Endothelial cell of umbilical vein (primary cell): Measurements from ENCODE around the gene AAMDC. TPM values are rescaled to one million over a fixed set of nuclear protein-coding genes. Genes with fewer than 3 reads are reported as not detected.

ENCODE experiments used
- BruUV-seq: library from RNA; stranded (reverse); fragments of 400-500 nt; replicated peaks from 2 replicates; lab custom pipeline; 2021; lab: Mats Ljungman, UMichigan
- CTCF ChIA-PET: fragments of 300-600, 350-600 bp; sonication (Branson Sonifier 250); formaldehyde crosslinking; loops from one replicate; lab custom pipeline; 2021; ENCODE audit warnings: antibody characterized with exemption, inconsistent platforms; lab: Charles Lee
- POLR2A ChIA-PET: fragments of 300-600, 350-600 bp; sonication (Branson Sonifier 250); formaldehyde crosslinking; loops from one replicate; lab custom pipeline; 2021; ENCODE audit warnings: antibody characterized with exemption, inconsistent platforms; lab: Charles Lee
- DNase-seq: peaks from one replicate; pipeline ENCODE4 v3.0.0-alpha.2; 2011; ENCODE audit warnings: low read depth, low spot score
- FAIRE-seq: peaks from 2 replicates; lab custom pipeline; 2011; peaks lifted over from hg19 to GRCh38; lab: Jason Lieb, UNC
- H2AFZ ChIP-seq: 2 replicates; pipeline ENCODE4 v1.6.0; 2012; ENCODE audit warnings: low read depth, low read length, control low read depth, inconsistent platforms
- H3K27ac ChIP-seq: 2 replicates; pipeline ENCODE4 v1.5.1; 2011; ENCODE audit warnings: low read depth, mild to moderate bottlenecking, control low read depth, low read length, moderate library complexity; ENCODE audit not compliant: insufficient read depth
- H3K27me3 ChIP-seq, 2 experiments: 2 replicates each; pipeline versions ENCODE4 v1.6.0 to v1.6.1; 2011; ENCODE audit warnings: low read length in 2 of 2, mixed read lengths in 1 of 2; ENCODE audit not compliant: control insufficient read depth in 2 of 2, insufficient read depth in 2 of 2
- H3K36me3 ChIP-seq, 2 experiments: 2 replicates in 1 of 2; 3 replicates in 1 of 2; pipeline ENCODE4 v1.5.1; 2011; ENCODE audit warnings: low read length in 2 of 2, mild to moderate bottlenecking in 1 of 2, moderate library complexity in 1 of 2; ENCODE audit not compliant: control insufficient read depth in 2 of 2, insufficient read depth in 2 of 2; ENCODE audit errors: extremely low read depth in 1 of 2
- H3K4me1 ChIP-seq: 3 replicates; pipeline ENCODE4 v1.5.1; 2011; ENCODE audit warnings: mild to moderate bottlenecking, low read length; ENCODE audit not compliant: control insufficient read depth, insufficient read depth; ENCODE audit errors: extremely low read depth
- H3K4me2 ChIP-seq: 2 replicates; pipeline ENCODE4 v1.6.1; 2011; ENCODE audit warnings: low read length, control low read depth, mixed read lengths; ENCODE audit not compliant: insufficient read depth
- H3K4me3 ChIP-seq, 3 experiments: fragments of 200-600 bp in 1 of 3; sonication (generic), shearing (Covaris generic) in 1 of 3; replicated peaks in 1 of 3; 2 replicates each; pipeline ENCODE4 v1.5.1; 2011 to 2016; ENCODE audit warnings: control low read depth in 3 of 3, low read length in 3 of 3, mild to moderate bottlenecking in 2 of 3, inconsistent platforms in 1 of 3, low read depth in 1 of 3, moderate library complexity in 1 of 3; ENCODE audit not compliant: insufficient read depth in 1 of 3
- H3K79me2 ChIP-seq: 2 replicates; pipeline ENCODE4 v1.6.0; 2012; ENCODE audit warnings: low read length, inconsistent platforms; ENCODE audit not compliant: control insufficient read depth, insufficient read depth
- H3K9ac ChIP-seq: replicated peaks from 2 replicates; pipeline ENCODE3; 2011; ENCODE audit warnings: low read length, control low read depth; ENCODE audit not compliant: insufficient read depth; ENCODE audit errors: extremely low read depth
- H3K9me1 ChIP-seq: replicated peaks from 3 replicates; pipeline ENCODE4 v1.6.0; 2011; ENCODE audit warnings: mild to moderate bottlenecking, low read length; ENCODE audit not compliant: control insufficient read depth, insufficient read depth; ENCODE audit errors: extremely low read depth
- H3K9me3 ChIP-seq: replicated peaks from 2 replicates; pipeline ENCODE4 v1.5.1; 2012; ENCODE audit warnings: low read length, inconsistent platforms; ENCODE audit not compliant: control insufficient read depth, insufficient read depth
- H4K20me1 ChIP-seq: replicated peaks from 2 replicates; pipeline ENCODE3; 2011; ENCODE audit warnings: mild to moderate bottlenecking, low read length; ENCODE audit not compliant: control insufficient read depth, insufficient read depth; ENCODE audit errors: extremely low read depth
- EZH2 ChIP-seq: IDR thresholded peaks from 2 replicates; pipeline ENCODE4 v1.6.1; 2012; ENCODE audit warnings: borderline replicate concordance, low read depth, mild to moderate bottlenecking, moderate library complexity, low read length, inconsistent platforms; ENCODE audit not compliant: severe bottlenecking
- FOS ChIP-seq: IDR thresholded peaks from 2 replicates; pipeline ENCODE4 v1.6.1; 2011; ENCODE audit warnings: mild to moderate bottlenecking, low read length, moderate library complexity, borderline replicate concordance; ENCODE audit not compliant: insufficient read depth
- GATA2 ChIP-seq: IDR thresholded peaks from 2 replicates; pipeline ENCODE4 v1.7.0; 2011; ENCODE audit warnings: low read depth, mild to moderate bottlenecking, moderate library complexity, mixed read lengths, low read length; ENCODE audit not compliant: insufficient read length, insufficient read depth
- JUN ChIP-seq: IDR thresholded peaks from 2 replicates; pipeline ENCODE4 v1.6.1; 2011; ENCODE audit warnings: borderline replicate concordance, low read depth; ENCODE audit not compliant: insufficient read length, insufficient read depth
- MYC ChIP-seq: IDR thresholded peaks from one replicate; pipeline ENCODE4 v1.6.1; 2011; ENCODE audit warnings: mild to moderate bottlenecking, low read depth, low read length
- POLR2A ChIP-seq: IDR thresholded peaks from 2 replicates; pipeline ENCODE4 v1.6.1; 2012; ENCODE audit warnings: low read depth, mild to moderate bottlenecking, control low read depth, low read length
- POLR2AphosphoS5 ChIP-seq: IDR thresholded peaks from 2 replicates; pipeline ENCODE4 v1.6.1; 2012; ENCODE audit warnings: low read depth, mild to moderate bottlenecking, control low read depth, low read length, moderate library complexity; ENCODE audit not compliant: insufficient read depth
- dilution Hi-C: fragments of 300-500 bp; cut with MboI; formaldehyde crosslinking; loops from one replicate; pipeline ENCODE4 v1.15.0; 2019; ENCODE audit warnings: low sequenced_read_pairs; ENCODE audit not compliant: extremely low pct_ligation_motif_present
- intact Hi-C: fragments of 100-400 bp; cut with micrococcal nuclease; formaldehyde crosslinking; loops from one replicate; pipeline ENCODE4 v1.10.0; 2022
- polyA plus RNA-seq, 4 experiments: library from polyadenylated mRNA; depleted of rRNA in 3 of 4; stranded (reverse) in 3 of 4; unstranded in 1 of 4; fragments of >200 nt; gene quantifications; 2 replicates each; pipeline versions ENCODE4 v1.2.1 to v1.2.3, GENCODE V29; 2011 to 2012; ENCODE audit warnings: missing spikeins in 1 of 4
- total RNA-seq: library from RNA; stranded (reverse); gene quantifications from 2 replicates; pipeline ENCODE4 v1.2.3, GENCODE V29; 2021
- TF ChIP-seq, protein P1 (sequence below), 2 donors: IDR thresholded peaks; 1 replicate in 1 of 2; 2 replicates in 1 of 2; pipeline ENCODE4 v1.5.1; 2011; ENCODE audit warnings: low read length in 2 of 2, mild to moderate bottlenecking in 2 of 2, moderate library complexity in 2 of 2, control low read depth in 1 of 2, inconsistent platforms in 1 of 2, low read depth in 1 of 2; ENCODE audit not compliant: insufficient read depth in 1 of 2; ENCODE audit errors: extremely low read depth in 1 of 2
- TF ChIP-seq, protein P2 (sequence below): IDR thresholded peaks from 2 replicates; pipeline ENCODE4 v1.6.1; 2011; ENCODE audit not compliant: insufficient read depth, insufficient read length

Gene AAMDC
- total and polyA plus RNA-seq, 2 donors (not counting 3 experiments of a cell fraction or from before 2014, with no cell fraction given), result 48.1 to 51.0 TPM

DNA sequence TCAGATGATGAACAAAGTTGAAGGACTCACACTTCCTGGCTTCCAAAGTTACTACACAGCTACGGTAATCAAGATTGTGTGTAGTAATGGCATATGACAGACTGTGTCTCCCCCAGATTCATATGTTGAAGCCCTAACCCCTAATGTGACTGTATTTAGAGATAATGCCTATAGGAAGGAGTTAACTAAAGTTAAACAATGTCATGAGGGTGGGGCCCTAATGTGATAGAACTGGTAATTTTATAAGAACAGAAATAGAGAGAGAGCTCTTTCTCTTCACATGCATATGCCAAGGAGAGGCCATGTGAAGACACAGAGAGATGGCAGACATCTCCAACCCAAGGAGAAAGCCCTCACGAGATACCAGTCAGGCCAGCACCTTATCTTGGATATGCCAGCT lies 8.0 kb downstream of the AAMDC start:
- no peaks in the 10 kb centered on the region for H3K9me3 ChIP-seq
- CTCF ChIA-PET, result no interaction called here
- H2AFZ ChIP-seq, result no peak overlapping the region
- intact Hi-C loops, result no loop called here
- no peak for DNase-seq
- no peaks in the 10 kb centered on the region for H3K36me3 ChIP-seq
- H3K27ac ChIP-seq, result no peak overlapping the region
- dilution Hi-C loops, result no loop called here
- no peaks in the 10 kb centered on the region for H3K27me3 ChIP-seq
- BruUV-seq, result no TSS peak
- H3K79me2 ChIP-seq, result peaks cover 1% of the 10 kb centered on the region
- no peak for FAIRE-seq
- no peaks in the 10 kb centered on the region for H3K9me1 ChIP-seq
- TF ChIP-seq FOS (no peak), MYC (no peak), JUN (no peak), POLR2A (no peak), EZH2 (no peak), GATA2 (no peak), POLR2AphosphoS5 (no peak)
- TF ChIP-seq, protein P1, sequence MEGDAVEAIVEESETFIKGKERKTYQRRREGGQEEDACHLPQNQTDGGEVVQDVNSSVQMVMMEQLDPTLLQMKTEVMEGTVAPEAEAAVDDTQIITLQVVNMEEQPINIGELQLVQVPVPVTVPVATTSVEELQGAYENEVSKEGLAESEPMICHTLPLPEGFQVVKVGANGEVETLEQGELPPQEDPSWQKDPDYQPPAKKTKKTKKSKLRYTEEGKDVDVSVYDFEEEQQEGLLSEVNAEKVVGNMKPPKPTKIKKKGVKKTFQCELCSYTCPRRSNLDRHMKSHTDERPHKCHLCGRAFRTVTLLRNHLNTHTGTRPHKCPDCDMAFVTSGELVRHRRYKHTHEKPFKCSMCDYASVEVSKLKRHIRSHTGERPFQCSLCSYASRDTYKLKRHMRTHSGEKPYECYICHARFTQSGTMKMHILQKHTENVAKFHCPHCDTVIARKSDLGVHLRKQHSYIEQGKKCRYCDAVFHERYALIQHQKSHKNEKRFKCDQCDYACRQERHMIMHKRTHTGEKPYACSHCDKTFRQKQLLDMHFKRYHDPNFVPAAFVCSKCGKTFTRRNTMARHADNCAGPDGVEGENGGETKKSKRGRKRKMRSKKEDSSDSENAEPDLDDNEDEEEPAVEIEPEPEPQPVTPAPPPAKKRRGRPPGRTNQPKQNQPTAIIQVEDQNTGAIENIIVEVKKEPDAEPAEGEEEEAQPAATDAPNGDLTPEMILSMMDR (IDR thresholded peaks at IDR 0.05; ENCODE audit: extremely low read depth in 1 of 2, insufficient read depth in 1 of 2, low read depth in 1 of 2, low read length in 2 of 2), result no peak
- TF ChIP-seq, protein P2, sequence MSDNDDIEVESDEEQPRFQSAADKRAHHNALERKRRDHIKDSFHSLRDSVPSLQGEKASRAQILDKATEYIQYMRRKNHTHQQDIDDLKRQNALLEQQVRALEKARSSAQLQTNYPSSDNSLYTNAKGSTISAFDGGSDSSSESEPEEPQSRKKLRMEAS, result no peak
- POLR2A ChIA-PET, result no interaction called here
- no peaks in the 10 kb centered on the region for H3K4me1 ChIP-seq
- H3K4me2 ChIP-seq, result no peak overlapping the region
- H3K4me3 ChIP-seq, result no peak overlapping the region
- H3K9ac ChIP-seq, result no peak overlapping the region
- H4K20me1 ChIP-seq, result no peaks in the 10 kb centered on the region
